ENCODE data around the gene IRGQ.

IRGQ gene

DNA sequence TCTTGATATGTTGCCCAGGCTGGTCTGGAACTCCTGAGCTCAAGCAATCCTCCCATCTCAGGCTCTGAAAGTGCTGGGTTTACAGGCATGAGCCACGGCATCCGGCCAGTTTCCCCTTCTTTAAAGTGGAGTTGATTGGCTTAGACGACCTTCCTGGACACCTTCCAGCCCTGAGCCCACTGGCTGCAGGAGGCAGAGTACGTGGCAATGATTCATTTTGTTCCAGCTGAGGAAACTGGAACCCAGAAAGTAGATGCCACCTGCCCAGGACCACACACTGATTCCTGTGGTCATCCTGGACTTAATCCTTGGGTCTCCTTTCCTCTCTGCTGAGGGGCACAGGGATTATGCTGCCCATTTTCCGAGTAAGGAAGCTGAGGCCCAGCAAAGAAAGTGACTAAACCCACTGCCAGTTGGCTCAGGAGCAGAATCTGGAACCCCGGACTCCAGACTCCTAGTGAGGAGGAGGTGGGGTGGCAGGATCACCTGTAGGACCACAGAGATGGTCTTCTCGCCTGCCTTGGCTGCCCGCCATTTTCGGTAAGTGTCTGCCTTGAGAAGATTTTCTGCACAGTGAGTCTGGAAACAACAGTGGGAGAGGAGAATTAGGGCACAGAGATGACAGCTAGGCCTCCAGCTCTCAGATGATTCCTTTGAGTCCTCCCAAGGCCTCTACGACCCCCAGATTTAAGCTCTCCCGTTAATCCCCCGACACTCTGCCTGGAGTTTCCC, 21.3 kb downstream of the IRGQ start:
- H3K27ac ChIP-seq, result peak overlapping the region; percentile 85

DNA sequence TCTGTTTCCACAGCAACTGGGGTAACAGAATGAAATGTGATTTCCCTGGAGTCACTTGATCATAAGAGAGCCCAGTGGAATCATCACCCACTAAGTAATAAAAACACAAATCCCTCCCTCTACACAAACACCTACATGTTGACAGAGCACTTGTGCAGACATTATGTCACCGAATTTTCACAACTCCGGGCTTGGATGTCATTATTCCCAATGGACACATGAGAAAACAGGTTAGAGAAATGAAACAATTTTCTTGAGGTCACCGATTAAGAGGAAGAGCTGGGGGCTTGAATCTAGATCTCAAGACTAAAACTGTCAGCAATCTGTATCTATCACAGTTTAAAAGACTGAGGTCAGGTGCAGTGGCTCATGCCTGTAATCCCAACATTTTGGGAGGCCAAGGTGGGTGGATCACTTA, 23.8 kb downstream of the IRGQ start:
- no peak for TF ChIP-seq ZFX (IDR thresholded peaks at IDR 0.05)
- TF ChIP-seq, protein P1, sequence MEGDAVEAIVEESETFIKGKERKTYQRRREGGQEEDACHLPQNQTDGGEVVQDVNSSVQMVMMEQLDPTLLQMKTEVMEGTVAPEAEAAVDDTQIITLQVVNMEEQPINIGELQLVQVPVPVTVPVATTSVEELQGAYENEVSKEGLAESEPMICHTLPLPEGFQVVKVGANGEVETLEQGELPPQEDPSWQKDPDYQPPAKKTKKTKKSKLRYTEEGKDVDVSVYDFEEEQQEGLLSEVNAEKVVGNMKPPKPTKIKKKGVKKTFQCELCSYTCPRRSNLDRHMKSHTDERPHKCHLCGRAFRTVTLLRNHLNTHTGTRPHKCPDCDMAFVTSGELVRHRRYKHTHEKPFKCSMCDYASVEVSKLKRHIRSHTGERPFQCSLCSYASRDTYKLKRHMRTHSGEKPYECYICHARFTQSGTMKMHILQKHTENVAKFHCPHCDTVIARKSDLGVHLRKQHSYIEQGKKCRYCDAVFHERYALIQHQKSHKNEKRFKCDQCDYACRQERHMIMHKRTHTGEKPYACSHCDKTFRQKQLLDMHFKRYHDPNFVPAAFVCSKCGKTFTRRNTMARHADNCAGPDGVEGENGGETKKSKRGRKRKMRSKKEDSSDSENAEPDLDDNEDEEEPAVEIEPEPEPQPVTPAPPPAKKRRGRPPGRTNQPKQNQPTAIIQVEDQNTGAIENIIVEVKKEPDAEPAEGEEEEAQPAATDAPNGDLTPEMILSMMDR (conservative IDR thresholded peaks at IDR 0.05), result no peak
- no peak overlapping the region for H3K27ac ChIP-seq

More for the DNA sequence above, 21.3 kb downstream of the IRGQ start:
- TF ChIP-seq, protein P1 (conservative IDR thresholded peaks at IDR 0.05), result no peak
- no peak for TF ChIP-seq ZFX (IDR thresholded peaks at IDR 0.05)

DNA sequence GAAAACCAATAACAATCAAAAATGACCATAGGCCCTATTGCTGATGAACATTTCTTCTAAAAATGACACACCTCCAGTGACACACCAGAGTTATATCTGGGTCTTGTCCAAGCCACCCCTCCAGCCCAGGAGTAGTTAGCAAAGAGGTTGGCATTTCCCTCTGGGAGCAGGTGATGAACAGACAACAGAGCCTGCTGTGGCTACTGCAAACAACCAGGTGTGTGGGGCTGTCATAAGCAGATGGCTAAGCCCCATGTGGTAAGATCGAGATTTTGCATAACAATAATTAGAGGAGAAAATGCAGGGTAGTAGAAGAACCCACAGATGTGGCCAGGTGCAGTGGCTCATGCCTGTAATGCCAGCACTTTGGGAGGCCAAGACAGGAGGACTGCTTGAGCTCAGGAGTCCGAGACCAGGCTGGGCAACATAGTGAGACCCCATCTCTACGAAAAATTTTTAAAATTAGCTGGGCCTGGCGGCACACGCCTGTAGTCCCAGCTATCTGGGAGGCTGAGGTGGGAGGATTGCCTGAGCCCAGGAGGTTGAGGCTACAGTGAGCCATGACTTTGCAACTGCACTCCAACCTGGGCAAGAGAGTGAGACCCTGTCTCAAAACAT, 25.7 kb downstream of the IRGQ start:
- no peak overlapping the region for H3K27ac ChIP-seq

DNA sequence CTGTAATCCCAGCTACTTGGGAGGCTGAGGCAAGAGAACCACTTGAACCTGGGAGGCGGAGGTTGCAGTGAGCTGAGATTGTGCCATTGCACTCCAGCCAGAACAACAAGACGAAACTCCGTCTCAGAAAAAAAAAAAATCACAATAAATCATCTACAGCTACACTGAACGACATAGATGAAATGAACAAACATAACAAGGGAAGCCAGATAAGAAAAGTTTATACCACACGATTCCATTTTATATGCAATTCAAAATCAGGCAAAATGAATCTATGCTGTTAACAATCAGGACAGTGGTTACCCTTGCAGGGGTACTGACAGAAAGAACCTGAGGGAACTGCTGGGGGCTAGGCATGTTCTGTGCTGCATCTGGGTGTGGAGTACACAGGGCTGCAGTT, 26.3 kb downstream of the IRGQ start:
- no peak for TF ChIP-seq ZFX (IDR thresholded peaks at IDR 0.05)
- TF ChIP-seq, protein P1 (conservative IDR thresholded peaks at IDR 0.05), result no peak
- no peak overlapping the region for H3K27ac ChIP-seq

More for the DNA sequence above, 25.7 kb downstream of the IRGQ start:
- TF ChIP-seq ZFX (IDR thresholded peaks at IDR 0.05), result no peak
- TF ChIP-seq, protein P1 (conservative IDR thresholded peaks at IDR 0.05), result no peak

DNA sequence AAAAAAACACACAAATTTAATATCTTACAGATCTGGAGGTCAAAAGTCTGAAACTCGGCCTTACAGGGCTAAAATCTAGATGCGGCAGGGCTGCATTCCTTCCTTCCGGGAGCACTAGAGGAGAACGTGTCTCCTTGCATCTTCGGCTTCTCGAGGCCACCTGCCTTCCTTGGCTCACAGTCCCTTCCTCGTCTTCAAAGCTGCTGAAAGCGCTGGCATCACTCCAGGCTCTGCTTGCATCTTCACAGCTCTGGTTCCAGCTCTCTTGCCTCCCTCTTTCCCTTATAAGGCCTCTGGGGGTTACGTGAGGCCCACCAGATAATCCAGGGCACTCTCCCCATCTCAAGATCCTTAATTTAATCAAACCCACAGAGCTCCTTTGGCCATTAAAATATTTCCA, 31.1 kb downstream of the IRGQ start:
- TF ChIP-seq ZFX (IDR thresholded peaks at IDR 0.05), result no peak
- TF ChIP-seq, protein P1 (conservative IDR thresholded peaks at IDR 0.05), result no peak
- H3K27ac ChIP-seq, result no peak overlapping the region

DNA sequence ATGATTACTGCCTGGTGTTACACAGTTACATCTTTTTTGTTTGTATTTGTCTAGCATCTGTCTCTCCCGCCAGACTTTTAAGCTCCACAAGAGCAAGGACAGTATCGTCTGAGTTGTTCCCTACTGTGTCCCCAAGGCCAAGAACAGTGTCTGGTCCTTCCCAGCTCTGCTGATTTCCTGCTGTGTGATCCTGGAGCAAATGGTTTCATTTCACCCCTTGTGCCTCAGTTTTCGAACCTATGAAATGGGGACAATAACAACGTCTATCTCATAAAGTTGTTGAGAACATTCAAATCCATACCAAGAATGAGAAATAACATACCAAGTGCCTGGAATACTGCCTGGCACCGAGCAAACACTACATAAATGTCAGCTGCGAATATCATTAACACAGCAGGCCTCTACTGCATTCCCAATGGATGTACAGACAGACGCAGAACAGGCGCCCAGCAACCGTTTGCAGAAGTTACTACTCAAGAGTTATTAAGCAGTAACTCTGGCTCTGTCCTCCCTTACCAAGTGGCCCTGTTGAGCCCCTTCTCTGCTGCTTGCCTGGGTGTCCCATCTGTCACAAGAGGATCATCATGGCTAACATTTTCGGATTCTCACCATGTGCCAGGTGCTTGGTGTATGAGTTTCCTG, 32.0 kb downstream of the IRGQ start:
- no peak overlapping the region for H3K27ac ChIP-seq
- TF ChIP-seq, protein P1 (conservative IDR thresholded peaks at IDR 0.05), result no peak
- TF ChIP-seq ZFX (IDR thresholded peaks at IDR 0.05), result no peak

DNA sequence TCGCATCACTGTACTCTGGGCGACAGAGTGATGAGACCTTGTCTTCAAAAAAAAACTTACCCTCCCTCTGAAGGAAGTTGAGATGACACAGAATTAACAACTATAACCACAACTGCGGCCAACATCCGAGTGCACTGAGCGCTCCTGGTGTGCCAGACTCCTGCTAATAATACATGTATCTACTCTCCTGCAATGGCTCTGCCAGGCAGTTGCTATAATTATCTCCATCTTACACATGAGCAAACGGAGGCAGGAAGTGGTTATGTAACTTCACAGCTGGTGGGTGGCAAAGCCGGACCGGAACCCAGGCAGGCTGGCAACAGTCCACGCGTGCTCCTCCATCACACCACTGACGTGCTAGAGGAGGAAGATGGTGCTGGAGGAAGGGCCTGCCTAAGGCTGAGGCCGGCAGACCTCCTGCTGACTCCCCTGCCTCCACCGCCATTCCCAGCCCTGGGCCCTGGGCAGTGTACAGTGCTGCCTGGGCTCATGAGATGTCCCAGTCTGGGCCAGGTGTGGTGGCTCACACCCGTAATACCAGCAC, 33.2 kb downstream of the IRGQ start:
- TF ChIP-seq, protein P1 (conservative IDR thresholded peaks at IDR 0.05), result no peak
- no peak for TF ChIP-seq ZFX (IDR thresholded peaks at IDR 0.05)
- no peak overlapping the region for H3K27ac ChIP-seq
